DND-41 (cell line): ENCODE data around the gene GALNT6.

ENCODE experiments used
- EZH2 ChIP-seq: IDR thresholded peaks from 3 replicates; pipeline ENCODE4 v1.6.1; 2012; ENCODE audit warnings: borderline replicate concordance, low read depth, mild to moderate bottlenecking, moderate library complexity, low read length, inconsistent platforms; ENCODE audit not compliant: severe bottlenecking
- TF ChIP-seq, protein P1 (sequence below): IDR thresholded peaks from 2 replicates; pipeline ENCODE4 v1.5.1; 2012; ENCODE audit warnings: borderline replicate concordance, low read length, moderate library complexity, mild to moderate bottlenecking; ENCODE audit not compliant: poor library complexity, severe bottlenecking; ENCODE audit errors: extremely low read depth

DNA sequence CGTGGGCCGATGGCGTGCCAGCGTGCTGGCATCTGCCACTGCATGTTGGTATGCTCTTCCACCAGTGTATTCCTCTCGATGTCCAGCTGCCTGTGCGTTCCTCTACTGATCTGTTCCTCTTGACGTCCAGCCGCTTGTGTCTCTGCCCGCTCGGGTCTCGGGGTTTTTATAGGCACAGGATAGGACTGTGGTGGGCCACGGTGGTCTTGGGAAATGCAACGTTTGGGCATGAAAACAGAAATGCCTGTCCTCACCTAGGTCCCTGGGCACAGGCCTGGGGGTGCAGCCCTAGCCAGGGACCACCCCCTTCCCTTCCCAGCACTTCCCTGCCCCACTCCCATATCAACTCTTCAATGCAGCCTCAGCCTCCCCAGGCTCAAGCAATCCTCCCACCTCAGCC, 10.3 kb upstream of the GALNT6 start:
- TF ChIP-seq, protein P1, sequence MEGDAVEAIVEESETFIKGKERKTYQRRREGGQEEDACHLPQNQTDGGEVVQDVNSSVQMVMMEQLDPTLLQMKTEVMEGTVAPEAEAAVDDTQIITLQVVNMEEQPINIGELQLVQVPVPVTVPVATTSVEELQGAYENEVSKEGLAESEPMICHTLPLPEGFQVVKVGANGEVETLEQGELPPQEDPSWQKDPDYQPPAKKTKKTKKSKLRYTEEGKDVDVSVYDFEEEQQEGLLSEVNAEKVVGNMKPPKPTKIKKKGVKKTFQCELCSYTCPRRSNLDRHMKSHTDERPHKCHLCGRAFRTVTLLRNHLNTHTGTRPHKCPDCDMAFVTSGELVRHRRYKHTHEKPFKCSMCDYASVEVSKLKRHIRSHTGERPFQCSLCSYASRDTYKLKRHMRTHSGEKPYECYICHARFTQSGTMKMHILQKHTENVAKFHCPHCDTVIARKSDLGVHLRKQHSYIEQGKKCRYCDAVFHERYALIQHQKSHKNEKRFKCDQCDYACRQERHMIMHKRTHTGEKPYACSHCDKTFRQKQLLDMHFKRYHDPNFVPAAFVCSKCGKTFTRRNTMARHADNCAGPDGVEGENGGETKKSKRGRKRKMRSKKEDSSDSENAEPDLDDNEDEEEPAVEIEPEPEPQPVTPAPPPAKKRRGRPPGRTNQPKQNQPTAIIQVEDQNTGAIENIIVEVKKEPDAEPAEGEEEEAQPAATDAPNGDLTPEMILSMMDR, result no peak
- TF ChIP-seq EZH2, result no peak
